AG04449 (cell line): ENCODE measurements around the gene TEKTIP1.

Source experiments
- CTCF ChIA-PET: fragments of 350-600 bp; formaldehyde crosslinking; extraction: SDS; loops from one replicate; lab custom pipeline; 2021; ENCODE audit warnings: antibody characterized with exemption; lab: Yijun Ruan, JAX
- POLR2A ChIA-PET: fragments of 400-600, 350-600 bp; formaldehyde crosslinking; extraction: SDS; loops from one replicate; lab custom pipeline; 2020; ENCODE audit warnings: antibody characterized with exemption, inconsistent platforms; lab: Yijun Ruan, JAX
- DNase-seq: peaks from one replicate; pipeline ENCODE4 v3.0.0-alpha.2; 2010; ENCODE audit warnings: low read depth, low spot score
- H3K4me3 ChIP-seq: 2 replicates; pipeline ENCODE4 v1.5.1; 2011; ENCODE audit warnings: low read depth, mild to moderate bottlenecking, control low read depth, low read length
- CTCF ChIP-seq: IDR thresholded peaks from one replicate; pipeline ENCODE4 v1.5.1; 2011; ENCODE audit warnings: mild to moderate bottlenecking, moderate library complexity, low read length, control low read depth, inconsistent platforms; ENCODE audit not compliant: insufficient read depth; ENCODE audit errors: missing control alignments

The TEKTIP1 gene

GRCh38 chr19:3545669-3546034 lies 6.7 kb downstream of the TEKTIP1 start:
- CTCF ChIA-PET = interaction anchor here (1.1 to 3.8 kb wide), 20 partner anchors 9 to 659 kb away, joined by 3 to 66 read pairs (median 5); partner anchors contain the start of gene MFSD12
- POLR2A ChIA-PET = no interaction called here
- DNase-seq = no peak
- no peak for TF ChIP-seq CTCF
- H3K4me3 ChIP-seq = no peak overlapping the region

GRCh38 chr19:3546119-3546518 lies 7.1 kb downstream of the TEKTIP1 start:
- no peak for DNase-seq
- POLR2A ChIA-PET = no interaction called here
- no peak for TF ChIP-seq CTCF
- CTCF ChIA-PET = interaction anchor here (0.8 to 3.8 kb wide), 15 partner anchors 9 to 658 kb away, joined by 3 to 66 read pairs (median 4); partner anchors contain the start of genes GIPC3 and MFSD12
- no peak overlapping the region for H3K4me3 ChIP-seq

GRCh38 chr19:3547301-3547731 lies 8.3 kb downstream of the TEKTIP1 start:
- ChIA-PET POLR2A (no interaction called here), CTCF (interaction anchor here (1.0 to 3.8 kb wide), 8 partner anchors 9 to 160 kb away, joined by 3 to 66 read pairs (median 6); partner anchors contain the start of gene MFSD12)
- TF ChIP-seq CTCF = peak; percentile 58
- H3K4me3 ChIP-seq = no peak overlapping the region
- DNase-seq = no peak

GRCh38 chr19:3547767-3548282 lies 8.9 kb downstream of the TEKTIP1 start:
- DNase-seq = no peak
- no peak for TF ChIP-seq CTCF
- ChIA-PET POLR2A (no interaction called here), CTCF (interaction anchor here (0.6 to 2.1 kb wide), 7 partner anchors 9 to 159 kb away, joined by 3 to 7 read pairs (median 3); no protein-coding TSS in a partner anchor)
- no peak overlapping the region for H3K4me3 ChIP-seq

- no peak for TF ChIP-seq CTCF
- no peak overlapping the region for H3K4me3 ChIP-seq
- DNase-seq = no peak
- ChIA-PET CTCF (interaction anchor here (0.6 to 2.1 kb wide), 8 partner anchors 8 to 244 kb away, joined by 3 to 7 read pairs (median 4); no protein-coding TSS in a partner anchor), POLR2A (interaction anchor here (0.5 kb wide), 1 partner anchor 670 kb away, joined by 3 read pairs; no protein-coding TSS in a partner anchor)
Measured at GRCh38 chr19:3548606-3549005, 9.6 kb downstream of the TEKTIP1 start.

- ChIA-PET CTCF (interaction anchor here (2.1 kb wide), 1 partner anchor 69 kb away, joined by 6 read pairs; no protein-coding TSS in a partner anchor), POLR2A (no interaction called here)
- no peak for TF ChIP-seq CTCF
- DNase-seq = no peak
- H3K4me3 ChIP-seq = no peak overlapping the region
Measured at GRCh38 chr19:3549816-3550215, 10.8 kb downstream of the TEKTIP1 start.
